ENCODE data around the gene MAP2K4.

- no peak for TF ChIP-seq RAD21 (IDR thresholded peaks at IDR 0.05; ENCODE audit: low read length)
- TF ChIP-seq CTCF (conservative IDR thresholded peaks at IDR 0.05; ENCODE audit: low read depth, low read length): no peak
- no peak for TF ChIP-seq SMC3 (IDR thresholded peaks at IDR 0.05; ENCODE audit: low read depth, low read length)
- TF ChIP-seq POLR2A (IDR thresholded peaks at IDR 0.05; ENCODE audit: low read depth, low read length): no peak
- TF ChIP-seq MXI1 (IDR thresholded peaks at IDR 0.05; ENCODE audit: borderline replicate concordance, low read depth, low read length): no peak
Measured at GRCh38 chr17:12187658-12188057, 167.0 kb downstream of the MAP2K4 start.

Data from IMR-90 (cell line).